NCI-H748 (cell line): ENCODE measurements around the gene GALM.
A peak's percentile ranks its signal among the peaks of the same experiment; 100 is the strongest.
"Not testable (repeated sequence)": the region's sequence is repeated elsewhere in the genome, so short reads cannot be mapped to it uniquely, and the experiment has no call there.

ENCODE experiments used
- DNase-seq: peaks from one replicate; lab custom pipeline; 2025; ENCODE audit not compliant: unreplicated experiment; lab: John Stamatoyannopoulos, UW

The GALM gene

GRCh38 chr2:38665854-38666555 lies at the start of gene GALM:
GALM (plus strand) TSS chr2:38666114; CDS start chr2:38666162, 48 bp downstream.
- DNase-seq, result peak; percentile 50

GRCh38 chr2:38617301-38617700 lies 48.6 kb upstream of the GALM start:
- DNase-seq, result no peak

- no peak for DNase-seq
Measured at GRCh38 chr2:38619458-38620164, 46.3 kb upstream of the GALM start.

- DNase-seq, result peak; percentile 84
Measured at GRCh38 chr2:38620282-38620977, 45.5 kb upstream of the GALM start.

- DNase-seq, result no peak
Measured at GRCh38 chr2:38621018-38621417, 44.9 kb upstream of the GALM start.

- DNase-seq, result no peak
Measured at GRCh38 chr2:38622210-38622609, 43.7 kb upstream of the GALM start.

GRCh38 chr2:38626326-38627035 lies 39.4 kb upstream of the GALM start:
- no peak for DNase-seq

- DNase-seq, result no peak
Measured at GRCh38 chr2:38627391-38627790, 38.5 kb upstream of the GALM start.

GRCh38 chr2:38629684-38630083 lies 36.2 kb upstream of the GALM start:
- DNase-seq, result no peak

GRCh38 chr2:38631976-38632375 lies 33.9 kb upstream of the GALM start:
- no peak for DNase-seq

- no peak for DNase-seq
Measured at GRCh38 chr2:38632980-38633379, 32.9 kb upstream of the GALM start.

GRCh38 chr2:38633895-38634294 lies 32.0 kb upstream of the GALM start:
- no peak for DNase-seq

- no peak for DNase-seq
Measured at GRCh38 chr2:38634684-38635083, 31.2 kb upstream of the GALM start.

- no peak for DNase-seq
Measured at GRCh38 chr2:38635139-38635538, 30.8 kb upstream of the GALM start.

GRCh38 chr2:38636069-38636468 lies 29.8 kb upstream of the GALM start:
- DNase-seq, result no peak

- DNase-seq, result not testable (repeated sequence)
Measured at GRCh38 chr2:38642373-38643017, 23.4 kb upstream of the GALM start.

GRCh38 chr2:38643021-38643671 lies 22.8 kb upstream of the GALM start:
- no peak for DNase-seq

- DNase-seq, result not testable (repeated sequence)
Measured at GRCh38 chr2:38643683-38644511, 22.0 kb upstream of the GALM start.

GRCh38 chr2:38648107-38648761 lies 17.7 kb upstream of the GALM start:
- no peak for DNase-seq
